Measurements from ENCODE around the gene TTLL8. TPM values are rescaled to one million over a fixed set of nuclear protein-coding genes. Genes with fewer than 3 reads are reported as not detected.

The TTLL8 gene
- total RNA-seq, 4 donors from 2014 or later = not detected

DNA sequence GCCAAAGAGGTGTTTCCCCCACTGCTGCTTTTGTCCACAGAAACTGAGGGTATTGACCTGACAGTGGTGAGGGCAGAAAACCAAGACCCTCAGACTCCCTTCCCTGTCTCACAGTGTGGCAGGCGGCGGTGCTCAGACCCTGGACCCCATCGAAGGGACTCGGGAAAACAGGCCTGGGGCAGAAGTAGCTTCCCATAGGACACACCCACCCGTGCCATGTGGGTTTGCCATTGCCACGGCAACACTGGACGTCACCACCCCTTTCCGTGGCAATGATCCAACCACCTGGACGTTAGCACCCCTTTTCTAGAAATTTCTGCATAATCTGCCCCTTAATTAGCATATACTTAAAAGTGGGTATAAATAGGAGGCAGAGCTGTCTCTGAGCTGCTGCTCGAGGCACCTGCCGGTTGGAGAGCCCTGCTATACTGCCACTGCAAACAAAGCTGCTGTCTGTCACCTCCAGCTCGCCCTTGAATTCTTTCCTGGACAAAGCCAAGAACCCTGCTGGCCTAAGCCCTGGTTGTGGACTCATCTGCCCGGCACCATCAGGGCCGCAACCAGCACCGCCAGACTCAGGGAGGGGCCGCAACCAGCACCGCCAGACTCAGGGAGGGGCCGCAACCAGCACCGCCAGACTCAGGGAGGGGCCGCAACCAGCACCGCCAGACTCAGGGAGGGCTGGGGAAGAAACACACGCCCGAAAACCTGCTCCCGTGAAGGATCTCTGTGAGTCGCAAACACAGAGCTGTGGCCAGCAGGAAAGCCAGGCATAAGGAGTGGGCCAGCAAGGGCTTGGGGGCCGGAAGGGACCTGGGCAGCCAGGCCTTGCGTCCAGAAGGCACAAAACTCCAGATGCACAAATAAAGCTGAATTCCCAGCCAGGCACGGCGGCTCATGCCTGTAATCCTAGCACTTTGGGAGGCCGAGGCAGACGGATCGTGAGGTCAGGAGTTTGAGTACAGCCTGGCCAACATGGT is 16.7 kb upstream of the TTLL8 start:
- TF ChIP-seq, protein P1, sequence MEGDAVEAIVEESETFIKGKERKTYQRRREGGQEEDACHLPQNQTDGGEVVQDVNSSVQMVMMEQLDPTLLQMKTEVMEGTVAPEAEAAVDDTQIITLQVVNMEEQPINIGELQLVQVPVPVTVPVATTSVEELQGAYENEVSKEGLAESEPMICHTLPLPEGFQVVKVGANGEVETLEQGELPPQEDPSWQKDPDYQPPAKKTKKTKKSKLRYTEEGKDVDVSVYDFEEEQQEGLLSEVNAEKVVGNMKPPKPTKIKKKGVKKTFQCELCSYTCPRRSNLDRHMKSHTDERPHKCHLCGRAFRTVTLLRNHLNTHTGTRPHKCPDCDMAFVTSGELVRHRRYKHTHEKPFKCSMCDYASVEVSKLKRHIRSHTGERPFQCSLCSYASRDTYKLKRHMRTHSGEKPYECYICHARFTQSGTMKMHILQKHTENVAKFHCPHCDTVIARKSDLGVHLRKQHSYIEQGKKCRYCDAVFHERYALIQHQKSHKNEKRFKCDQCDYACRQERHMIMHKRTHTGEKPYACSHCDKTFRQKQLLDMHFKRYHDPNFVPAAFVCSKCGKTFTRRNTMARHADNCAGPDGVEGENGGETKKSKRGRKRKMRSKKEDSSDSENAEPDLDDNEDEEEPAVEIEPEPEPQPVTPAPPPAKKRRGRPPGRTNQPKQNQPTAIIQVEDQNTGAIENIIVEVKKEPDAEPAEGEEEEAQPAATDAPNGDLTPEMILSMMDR (IDR thresholded peaks at IDR 0.05) = no peak
- TF ChIP-seq POLR2A (IDR thresholded peaks at IDR 0.05; ENCODE audit: low read depth) = no peak
- Histone ChIP-seq H3K9me3 (no peaks in the 10 kb centered on the region), H3K4me1 (no peaks in the 10 kb centered on the region), H3K36me3 (no peaks in the 10 kb centered on the region), H3K4me3 (no peak overlapping the region), H3K27me3 (peaks cover 0 to 47% (median 0%) of the 10 kb centered on the region in 4 donors), H3K27ac (replicated peaks in 1 of 4) (no peak overlapping the region)
- intact Hi-C loops (cut with DNase I) = no loop called here
- 88% methylated on average over 30 of the region's 32 CpGs for WGBS
- no peak for DNase-seq (ENCODE audit: extremely low spot score)

DNA sequence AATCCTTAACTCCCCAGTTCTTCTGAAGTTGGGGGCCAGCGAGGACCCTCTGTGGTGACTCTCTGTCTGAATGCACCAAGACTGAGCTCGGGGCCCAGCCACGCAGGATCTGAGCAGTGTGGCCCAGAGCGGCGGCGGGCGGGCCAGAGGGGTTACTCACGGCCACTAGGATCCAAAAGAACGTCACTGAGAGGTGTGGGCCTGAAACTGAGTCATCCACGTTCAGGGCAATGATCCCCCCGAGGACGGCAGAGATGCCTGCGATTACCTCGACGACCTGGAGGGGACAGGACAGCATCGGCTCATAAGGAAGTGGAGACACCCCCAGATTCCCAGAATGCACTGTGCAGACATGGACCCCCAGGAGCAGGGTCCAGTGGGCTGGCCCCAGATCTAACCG is 16.0 kb upstream of the TTLL8 start:
- DNase-seq (ENCODE audit: extremely low spot score) = no peak
- WGBS = 78% methylated on average over 17 of the region's 17 CpGs

DNA sequence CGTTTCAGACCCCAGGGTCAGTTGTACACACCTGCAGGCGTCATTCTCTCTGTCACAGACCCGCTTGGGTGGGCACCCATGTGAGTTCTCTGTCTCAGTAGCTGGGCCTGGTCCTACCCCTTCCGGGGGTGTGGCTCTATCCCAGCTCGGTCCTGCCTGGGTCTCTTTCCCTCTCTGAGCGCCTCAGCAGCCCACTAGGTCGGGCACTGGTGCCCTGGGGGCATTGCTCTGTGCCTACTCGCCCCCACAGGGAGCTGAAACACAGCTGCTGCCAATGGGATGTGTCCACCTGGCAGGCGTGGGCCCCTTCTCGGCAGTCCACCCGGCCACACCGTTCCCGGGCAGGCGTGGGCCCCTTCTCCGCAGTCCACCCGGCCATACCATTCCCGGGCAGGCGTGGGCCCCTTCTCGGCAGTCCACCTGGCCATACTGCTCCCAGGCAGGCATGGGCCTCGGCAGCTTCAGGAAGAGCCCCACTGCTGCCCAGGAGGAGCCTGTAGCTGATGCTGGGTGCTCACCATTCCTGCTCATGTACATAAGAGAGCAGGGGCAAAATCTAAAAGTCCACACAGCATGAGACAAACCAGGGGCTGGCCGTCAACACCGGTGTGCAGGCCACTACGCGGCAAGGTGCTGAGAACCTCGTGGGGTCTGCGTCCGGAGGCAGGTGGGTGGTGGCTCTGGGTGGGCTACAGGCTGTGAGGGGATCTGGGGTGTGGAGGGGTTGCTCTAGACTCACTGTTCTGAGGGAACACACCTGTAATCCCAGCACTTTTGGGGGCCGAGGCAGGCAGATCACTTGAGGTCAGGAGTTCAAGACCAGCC is 14.8 kb upstream of the TTLL8 start:
- WGBS = 90% methylated on average over 24 of the region's 28 CpGs
- no peak for DNase-seq (ENCODE audit: extremely low spot score)
- no peak overlapping the region for H3K27ac ChIP-seq (replicated peaks in 1 of 4)
- H3K27me3 ChIP-seq = peaks cover 0 to 47% (median 0%) of the 10 kb centered on the region in 4 donors
- no peaks in the 10 kb centered on the region for H3K9me3 ChIP-seq
- H3K4me3 ChIP-seq = no peak overlapping the region
- TF ChIP-seq POLR2A (IDR thresholded peaks at IDR 0.05; ENCODE audit: low read depth) = no peak
- TF ChIP-seq EP300 (IDR thresholded peaks at IDR 0.05) = no peak
- TF ChIP-seq POLR2AphosphoS5 (IDR thresholded peaks at IDR 0.05) = no peak
- TF ChIP-seq, protein P1 (IDR thresholded peaks at IDR 0.05) = no peak
- H3K36me3 ChIP-seq = no peaks in the 10 kb centered on the region
- intact Hi-C loops (cut with DNase I) = no loop called here
- no peaks in the 10 kb centered on the region for H3K4me1 ChIP-seq

More for the DNA sequence above, 16.0 kb upstream of the TTLL8 start:
- intact Hi-C loops (cut with DNase I) = no loop called here
- Histone ChIP-seq H3K4me3 (no peak overlapping the region), H3K4me1 (no peaks in the 10 kb centered on the region), H3K27ac (replicated peaks in 1 of 4) (no peak overlapping the region), H3K9me3 (no peaks in the 10 kb centered on the region), H3K36me3 (no peaks in the 10 kb centered on the region), H3K27me3 (peaks cover 0 to 47% (median 0%) of the 10 kb centered on the region in 4 donors)
- TF ChIP-seq POLR2AphosphoS5 (IDR thresholded peaks at IDR 0.05) = no peak
- TF ChIP-seq, protein P1 (IDR thresholded peaks at IDR 0.05) = no peak

DNA sequence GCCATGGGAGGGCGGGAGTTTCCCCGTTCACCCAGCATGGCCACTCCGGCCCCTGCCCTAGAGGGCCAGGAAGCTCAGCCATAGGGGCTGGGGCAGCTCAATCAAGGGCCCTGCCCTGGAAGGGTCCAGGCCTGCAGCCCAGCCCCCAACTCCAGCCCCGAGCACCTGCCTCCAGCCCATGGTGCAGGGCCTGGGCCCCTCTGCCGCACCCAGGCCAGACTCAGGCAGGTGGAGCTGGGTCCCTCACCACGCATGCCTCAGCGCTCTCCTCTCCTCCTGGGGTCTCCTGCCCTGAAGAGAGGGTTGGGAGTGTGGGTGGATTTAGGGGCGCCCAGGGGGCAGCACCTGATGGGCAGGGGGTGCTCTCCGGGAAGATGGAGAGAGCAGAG is 14.1 kb upstream of the TTLL8 start:
- WGBS = 84% methylated on average over 7 of the region's 9 CpGs
- H3K4me3 ChIP-seq = no peak overlapping the region
- H3K9me3 ChIP-seq = no peaks in the 10 kb centered on the region
- no peaks in the 10 kb centered on the region for H3K36me3 ChIP-seq
- no peak overlapping the region for H3K27ac ChIP-seq (replicated peaks in 1 of 4)
- intact Hi-C loops (cut with DNase I) = no loop called here
- peaks cover 0 to 50% (median 0%) of the 10 kb centered on the region in 4 donors for H3K27me3 ChIP-seq
- DNase-seq (ENCODE audit: extremely low spot score) = no peak
- TF ChIP-seq, protein P1 (IDR thresholded peaks at IDR 0.05) = no peak
- no peak for TF ChIP-seq POLR2AphosphoS5 (IDR thresholded peaks at IDR 0.05)
- no peak for TF ChIP-seq EP300 (IDR thresholded peaks at IDR 0.05)
- no peak for TF ChIP-seq POLR2A (IDR thresholded peaks at IDR 0.05; ENCODE audit: low read depth)
- H3K4me1 ChIP-seq = no peaks in the 10 kb centered on the region

Data from esophagus muscularis mucosa (tissue), 4 donors.